Stimulated activated CD4-positive, alpha-beta T cell treated with anti-CD3 and anti-CD28 coated beads, Interleukin-15, amount 100 ng/mL, for 24 hours (primary cell): Measurements from ENCODE around the gene PDCD5.
"Not testable (repeated sequence)": the region's sequence is repeated elsewhere in the genome, so short reads cannot be mapped to it uniquely, and the experiment has no call there.

ENCODE experiments used
- DNase-seq: peaks from one replicate; pipeline ENCODE4 v3.0.0-alpha.2; 2020

The PDCD5 gene

GRCh38 chr19:32580353-32580900 is 563 bp upstream of the PDCD5 start:
- DNase-seq, result no peak

- no peak for DNase-seq
Measured at GRCh38 chr19:32581705-32582179, 752 bp downstream of the PDCD5 start.

- not testable (repeated sequence) for DNase-seq
Measured at GRCh38 chr19:32587747-32588504, 6.9 kb downstream of the PDCD5 start.

- DNase-seq, result no peak
Measured at GRCh38 chr19:32594021-32594420, 13.0 kb downstream of the PDCD5 start.

- DNase-seq, result no peak
Measured at GRCh38 chr19:32595491-32595890, 14.5 kb downstream of the PDCD5 start.

GRCh38 chr19:32598022-32598421 is 17.0 kb downstream of the PDCD5 start:
- no peak for DNase-seq

GRCh38 chr19:32599258-32599657 is 18.3 kb downstream of the PDCD5 start:
- no peak for DNase-seq

- peak; percentile 52 for DNase-seq
Measured at GRCh38 chr19:32599736-32600157, 18.8 kb downstream of the PDCD5 start.

GRCh38 chr19:32603961-32604360 is 23.0 kb downstream of the PDCD5 start:
- no peak for DNase-seq

- DNase-seq, result no peak
Measured at GRCh38 chr19:32605544-32605943, 24.6 kb downstream of the PDCD5 start.

- no peak for DNase-seq
Measured at GRCh38 chr19:32606289-32606688, 25.3 kb downstream of the PDCD5 start.

- no peak for DNase-seq
Measured at GRCh38 chr19:32607479-32607878, 26.5 kb downstream of the PDCD5 start.

- no peak for DNase-seq
Measured at GRCh38 chr19:32611161-32611560, 30.2 kb downstream of the PDCD5 start.

- no peak for DNase-seq
Measured at GRCh38 chr19:32613008-32613407, 32.0 kb downstream of the PDCD5 start.

GRCh38 chr19:32614916-32615315 is 33.9 kb downstream of the PDCD5 start:
- no peak for DNase-seq

- no peak for DNase-seq
Measured at GRCh38 chr19:32615569-32615968, 34.6 kb downstream of the PDCD5 start.

- no peak for DNase-seq
Measured at GRCh38 chr19:32619051-32619685, 38.2 kb downstream of the PDCD5 start.

GRCh38 chr19:32622002-32622401 is 41.0 kb downstream of the PDCD5 start:
- DNase-seq, result no peak

GRCh38 chr19:32624410-32624809 is 43.4 kb downstream of the PDCD5 start:
- no peak for DNase-seq

GRCh38 chr19:32626969-32627368 is 46.0 kb downstream of the PDCD5 start:
- DNase-seq, result no peak

- no peak for DNase-seq
Measured at GRCh38 chr19:32627714-32628270, 46.8 kb downstream of the PDCD5 start.

GRCh38 chr19:32630338-32630737 is 49.3 kb downstream of the PDCD5 start:
- no peak for DNase-seq

GRCh38 chr19:32631381-32631780 is 50.4 kb downstream of the PDCD5 start:
- no peak for DNase-seq
